GM23248 (cell line): Measurements from ENCODE around the gene HYLS1. TPM values are rescaled to one million over a fixed set of nuclear protein-coding genes. Genes with fewer than 3 reads are reported as not detected.

ENCODE experiments used
- DNase-seq: peaks from one replicate; pipeline ENCODE4 v3.0.0-alpha.2; 2015
- H2AFZ ChIP-seq: fragments of 200-600 bp; sonication (generic); 2 replicates; pipeline ENCODE4 v1.6.1; 2016; ENCODE audit warnings: antibody characterized with exemption
- H3F3A ChIP-seq: fragments of 200-600 bp; sonication (generic); 2 replicates; pipeline ENCODE4 v1.6.1; 2016; ENCODE audit warnings: mild to moderate bottlenecking, antibody characterized with exemption, mixed run types; ENCODE audit not compliant: insufficient read depth
- H3K27ac ChIP-seq: fragments of 200-600 bp; sonication (generic); 2 replicates; pipeline ENCODE4 v1.5.1; 2016; ENCODE audit warnings: mild to moderate bottlenecking
- H3K27me3 ChIP-seq: fragments of 200-600 bp; sonication (generic); replicated peaks from 2 replicates; pipeline ENCODE4 v1.6.1; 2016; ENCODE audit warnings: mild to moderate bottlenecking; ENCODE audit not compliant: insufficient read depth
- H3K36me3 ChIP-seq: fragments of 200-600 bp; sonication (generic); 2 replicates; pipeline ENCODE4 v1.6.1; 2016; ENCODE audit warnings: low read depth, mild to moderate bottlenecking
- H3K4me1 ChIP-seq: fragments of 200-600 bp; sonication (generic); 2 replicates; pipeline ENCODE4 v1.6.1; 2016; ENCODE audit warnings: mild to moderate bottlenecking; ENCODE audit not compliant: insufficient read depth
- H3K4me2 ChIP-seq: fragments of 200-600 bp; sonication (generic); one replicate; pipeline ENCODE4 v1.6.1; 2016; ENCODE audit warnings: mild to moderate bottlenecking; ENCODE audit not compliant: unreplicated experiment
- H3K4me3 ChIP-seq: fragments of 200-600 bp; sonication (generic); 2 replicates; pipeline ENCODE4 v1.5.1; 2016; ENCODE audit warnings: mild to moderate bottlenecking
- H3K79me2 ChIP-seq: fragments of 200-600 bp; sonication (generic); 2 replicates; pipeline ENCODE4 v1.6.1; 2016; ENCODE audit warnings: mild to moderate bottlenecking; ENCODE audit not compliant: insufficient read depth
- H3K9ac ChIP-seq: fragments of 200-600 bp; sonication (generic); 2 replicates; pipeline ENCODE4 v1.6.1; 2016; ENCODE audit warnings: mild to moderate bottlenecking
- H3K9me2 ChIP-seq: fragments of 200-600 bp; sonication (generic); 2 replicates; pipeline ENCODE4 v1.6.1; 2016; ENCODE audit warnings: mixed run types, mild to moderate bottlenecking, moderate library complexity; ENCODE audit not compliant: insufficient read depth
- H3K9me3 ChIP-seq: fragments of 200-600 bp; sonication (generic); one replicate; pipeline ENCODE4 v1.6.1; 2017; ENCODE audit warnings: low read depth
- H4K20me1 ChIP-seq: fragments of 200-600 bp; sonication (generic); 2 replicates; pipeline ENCODE4 v1.6.0; 2016; ENCODE audit not compliant: insufficient read depth
- EZH2 ChIP-seq: fragments of 200-600 bp; sonication (generic); IDR thresholded peaks from 2 replicates; pipeline ENCODE4 v1.6.1; 2018; ENCODE audit warnings: antibody characterized with exemption, mild to moderate bottlenecking; ENCODE audit not compliant: insufficient read depth, poor library complexity, severe bottlenecking
- EZH2phosphoT487 ChIP-seq: fragments of 200-600 bp; sonication (generic); IDR thresholded peaks from 2 replicates; pipeline ENCODE4 v1.6.1; 2018; ENCODE audit warnings: antibody characterized with exemption, moderate library complexity, mild to moderate bottlenecking, low read depth; ENCODE audit not compliant: insufficient read depth
- WGBS, 2 experiments: methylation state at CpG; one replicate each; pipeline ENCODE4 v1.1.6; 2015 to 2017; ENCODE audit warnings: low lambda C conversion rate in 2 of 2, low coverage in 1 of 2; ENCODE audit errors: missing lambda C conversion rate in 2 of 2; 5-methylcytosine and 5-hydroxymethylcytosine counted together
- in situ Hi-C: fragments of 300-500 bp; cut with MboI; formaldehyde crosslinking; loops from 2 replicates; pipeline ENCODE4 v1.15.0; 2020
- polyA plus RNA-seq: library from polyadenylated mRNA; unstranded; fragments of >200 nt; fragmentation: Nextera tagmentation; extraction: Ambion mirVana; gene quantifications from 2 replicates; pipeline ENCODE4 v1.2.1, GENCODE V29; 2016
- total RNA-seq: library from RNA; depleted of rRNA; stranded (reverse); fragments of >200 nt; shearing (Covaris generic); gene quantifications from 2 replicates; pipeline ENCODE4 v1.2.3, GENCODE V29; 2014

Gene HYLS1
- total and polyA plus RNA-seq, 2 experiments from 2014 or later: 6.2 to 11.7 TPM

- H3K4me3 ChIP-seq: no peak overlapping the region
- H3K79me2 ChIP-seq: no peaks in the 10 kb centered on the region
- no peak overlapping the region for H2AFZ ChIP-seq
- DNase-seq: no peak
- no peaks in the 10 kb centered on the region for H3K36me3 ChIP-seq
- no peaks in the 10 kb centered on the region for H3F3A ChIP-seq
- H3K27ac ChIP-seq: no peak overlapping the region
- no peaks in the 10 kb centered on the region for H3K4me1 ChIP-seq
- H4K20me1 ChIP-seq: no peaks in the 10 kb centered on the region
- H3K9me3 ChIP-seq: no peaks in the 10 kb centered on the region
- H3K9me2 ChIP-seq: no peaks in the 10 kb centered on the region
- H3K27me3 ChIP-seq: peaks cover 38% of the 10 kb centered on the region
- WGBS, 2 experiments: 63 to 66% methylated on average over 9 of the region's 9 CpGs
- no peak overlapping the region for H3K9ac ChIP-seq
- TF ChIP-seq EZH2phosphoT487 (no peak), EZH2 (no peak)
- in situ Hi-C loops: loop anchor here (5.0 kb wide), 1 partner anchor 273 kb away; no protein-coding TSS in a partner anchor
- H3K4me2 ChIP-seq: no peak overlapping the region
Measured at GRCh38 chr11:125924384-125925007, 37.0 kb downstream of the HYLS1 start.

DNA sequence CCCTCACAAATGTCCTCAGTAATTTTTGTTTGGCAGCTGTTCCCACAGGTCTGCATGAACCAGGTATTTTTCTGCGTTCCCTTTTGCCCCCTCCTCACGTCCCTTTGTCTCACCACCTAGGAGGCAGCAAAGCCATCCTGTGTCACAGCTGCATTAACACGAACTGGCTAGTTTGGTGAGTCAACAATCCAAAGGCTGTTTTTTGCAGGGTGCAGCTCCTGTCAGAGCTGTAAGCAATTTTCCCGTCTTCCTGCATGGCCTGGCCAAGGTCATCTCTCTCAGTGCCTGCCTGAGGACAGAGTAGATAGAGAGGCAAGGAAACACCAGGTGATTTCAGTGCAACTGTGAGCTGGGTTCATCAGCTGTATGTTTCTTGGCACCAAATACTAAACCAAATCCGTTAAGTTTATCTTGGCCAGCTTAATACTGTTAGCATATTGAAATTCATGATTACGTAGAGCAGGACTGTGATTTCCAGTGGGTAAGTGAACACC lies 37.8 kb downstream of the HYLS1 start:
- Histone ChIP-seq H3K36me3 (no peaks in the 10 kb centered on the region), H3K9me2 (no peaks in the 10 kb centered on the region), H3F3A (no peaks in the 10 kb centered on the region), H3K4me1 (no peaks in the 10 kb centered on the region), H3K27ac (no peak overlapping the region), H3K79me2 (no peaks in the 10 kb centered on the region), H3K4me3 (no peak overlapping the region), H3K9ac (no peak overlapping the region), H2AFZ (no peak overlapping the region), H4K20me1 (no peaks in the 10 kb centered on the region), H3K27me3 (peaks cover 32% of the 10 kb centered on the region), H3K9me3 (no peaks in the 10 kb centered on the region), H3K4me2 (no peak overlapping the region)
- DNase-seq: no peak
- TF ChIP-seq EZH2 (no peak), EZH2phosphoT487 (no peak)
- in situ Hi-C loops: no loop called here
- WGBS, 2 experiments: 68 to 70% methylated on average over 6 of the region's 6 CpGs

GRCh38 chr11:125925804-125926203 lies 38.3 kb downstream of the HYLS1 start:
- Histone ChIP-seq H3K4me3 (no peak overlapping the region), H3K9me3 (no peaks in the 10 kb centered on the region), H3F3A (no peaks in the 10 kb centered on the region), H2AFZ (no peak overlapping the region), H3K9me2 (no peaks in the 10 kb centered on the region), H3K79me2 (no peaks in the 10 kb centered on the region), H3K27me3 (peaks cover 31% of the 10 kb centered on the region), H3K36me3 (no peaks in the 10 kb centered on the region), H3K27ac (no peak overlapping the region), H3K4me1 (no peaks in the 10 kb centered on the region), H3K9ac (no peak overlapping the region), H4K20me1 (no peaks in the 10 kb centered on the region), H3K4me2 (no peak overlapping the region)
- no peak for DNase-seq
- TF ChIP-seq EZH2phosphoT487 (no peak), EZH2 (no peak)
- WGBS, 2 experiments: 75 to 78% methylated on average over 3 of the region's 3 CpGs
- in situ Hi-C loops: no loop called here

- Histone ChIP-seq H3K4me1 (no peaks in the 10 kb centered on the region), H3K9me3 (no peaks in the 10 kb centered on the region), H3F3A (no peaks in the 10 kb centered on the region), H3K27me3 (peaks cover 35% of the 10 kb centered on the region), H3K4me3 (no peak overlapping the region), H3K27ac (no peak overlapping the region), H3K36me3 (no peaks in the 10 kb centered on the region), H3K4me2 (no peak overlapping the region), H3K9ac (no peak overlapping the region), H3K9me2 (no peaks in the 10 kb centered on the region), H4K20me1 (no peaks in the 10 kb centered on the region), H3K79me2 (no peaks in the 10 kb centered on the region), H2AFZ (no peak overlapping the region)
- 79 to 80% methylated on average over 11 to 12 of the region's 12 CpGs for WGBS, 2 experiments
- no peak for DNase-seq
- in situ Hi-C loops: no loop called here
- TF ChIP-seq EZH2phosphoT487: no peak
- no peak for TF ChIP-seq EZH2
Measured at GRCh38 chr11:125926682-125927081, 39.2 kb downstream of the HYLS1 start.
